ENCODE data around the gene VAMP4. TPM values are rescaled to one million over a fixed set of nuclear protein-coding genes. Genes with fewer than 3 reads are reported as not detected.

VAMP4 gene
- total and polyA plus RNA-seq, 12 donors = 4.1 to 12.5 (median 8.1) TPM

GRCh38 chr1:171652234-171652822 lies 89.5 kb downstream of the VAMP4 start, which contains the start of gene MYOC:
Gene MYOC (minus strand): TSS chr1:171652688. CDS start chr1:171652611, 77 bp downstream.
- 56 to 64% methylated on average over 8 of the region's 8 CpGs for WGBS, 2 donors
- Histone ChIP-seq H3K36me3 (no peaks in the 10 kb centered on the region), H3K4me3 (no peak within 1 kb of the TSS), H3K4me1 (peaks cover 10 to 65% (median 37%) of the 10 kb centered on the region in 9 donors), H3K27me3 (no peaks in the 10 kb centered on the region), H3K9me3 (no peaks in the 10 kb centered on the region), H3K27ac (peak within 1 kb of the TSS in 8 of 10 donors; percentile 29 to 94 (median 79))
- ATAC-seq (peak in 1 of 8 donors; percentile 36), DNase-seq (no peak)
- no peak for TF ChIP-seq CTCF (IDR thresholded peaks at IDR 0.05)
- intact Hi-C loops (cut with DNase I) = no loop called here

Other genes with a start within 250 kb of the VAMP4 start
- gene MYOCOS, start 119.8 kb downstream of the VAMP4 start, total RNA-seq = not detected
- gene MYOCOS, start 119.8 kb downstream of the VAMP4 start, polyA plus RNA-seq = not detected
- 1 to 10 TPM in 9 of 10 donors, under 1 TPM in 1; 0.93 to 7.5 (median 2.7) TPM for gene MYOC, start 89.4 kb downstream of the VAMP4 start, total RNA-seq
- 1 to 10 TPM in 1 of 2 donors, under 1 TPM in 1; 0.80 to 3.7 TPM for gene MYOC, start 89.4 kb downstream of the VAMP4 start, polyA plus RNA-seq
- gene METTL13, start 39.6 kb upstream of the VAMP4 start, total RNA-seq = 10 to 100 TPM; 12.9 to 20.2 (median 16.5) TPM
- gene METTL13, start 39.6 kb upstream of the VAMP4 start, polyA plus RNA-seq = 10 to 100 TPM in 1 of 2 donors, 1 to 10 TPM in 1; 3.2 to 18.9 TPM
- gene DNM3, start 99.4 kb upstream of the VAMP4 start, total RNA-seq = 1 to 10 TPM in 9 of 10 donors, under 1 TPM in 1; 0.77 to 2.8 (median 2.2) TPM
- 1 to 10 TPM in 1 of 2 donors, under 1 TPM in 1; 0.78 to 2.7 TPM for gene DNM3, start 99.4 kb upstream of the VAMP4 start, polyA plus RNA-seq

Data from heart right ventricle (tissue), 16 donors.